ENCODE measurements around the gene SLC49A3.
A peak's percentile ranks its signal among the peaks of the same experiment; 100 is the strongest.
"Not testable (repeated sequence)": the region's sequence is repeated elsewhere in the genome, so short reads cannot be mapped to it uniquely, and the experiment has no call there.

SLC49A3 gene

DNA sequence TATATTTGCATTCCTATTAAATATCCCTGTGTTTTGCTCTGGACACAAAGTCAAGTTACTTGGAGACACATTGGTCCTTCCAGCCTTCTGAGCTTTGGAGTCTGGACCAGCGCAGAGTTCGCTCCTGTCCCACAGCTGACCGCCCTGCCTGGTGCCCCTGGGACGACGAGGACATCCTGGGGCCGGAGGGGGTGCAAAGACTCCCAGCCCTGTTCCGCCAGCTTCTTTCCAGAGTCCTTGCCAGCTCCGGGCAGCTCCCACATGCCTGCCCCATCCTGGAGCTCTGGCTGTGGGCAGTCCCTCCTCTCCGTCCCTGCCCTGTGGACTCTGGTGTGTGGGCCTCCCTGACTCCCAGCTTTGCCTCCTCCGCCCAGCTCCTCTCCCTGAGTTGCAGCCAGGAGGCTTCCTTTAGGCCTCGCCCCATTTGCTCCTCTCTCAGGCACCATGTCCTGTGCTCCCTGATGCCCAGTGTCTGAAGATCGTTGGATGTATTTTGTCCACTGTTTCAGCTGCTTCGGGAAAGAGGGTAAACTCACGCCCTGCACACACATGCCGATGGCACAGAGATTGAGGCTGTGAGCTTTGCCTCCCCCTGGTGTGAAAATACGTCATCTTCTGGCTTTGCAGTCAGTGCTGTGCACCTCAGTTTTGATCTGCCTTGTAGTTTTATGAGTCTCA, 11.8 kb upstream of the SLC49A3 start:
- DNase-seq, result no peak

DNA sequence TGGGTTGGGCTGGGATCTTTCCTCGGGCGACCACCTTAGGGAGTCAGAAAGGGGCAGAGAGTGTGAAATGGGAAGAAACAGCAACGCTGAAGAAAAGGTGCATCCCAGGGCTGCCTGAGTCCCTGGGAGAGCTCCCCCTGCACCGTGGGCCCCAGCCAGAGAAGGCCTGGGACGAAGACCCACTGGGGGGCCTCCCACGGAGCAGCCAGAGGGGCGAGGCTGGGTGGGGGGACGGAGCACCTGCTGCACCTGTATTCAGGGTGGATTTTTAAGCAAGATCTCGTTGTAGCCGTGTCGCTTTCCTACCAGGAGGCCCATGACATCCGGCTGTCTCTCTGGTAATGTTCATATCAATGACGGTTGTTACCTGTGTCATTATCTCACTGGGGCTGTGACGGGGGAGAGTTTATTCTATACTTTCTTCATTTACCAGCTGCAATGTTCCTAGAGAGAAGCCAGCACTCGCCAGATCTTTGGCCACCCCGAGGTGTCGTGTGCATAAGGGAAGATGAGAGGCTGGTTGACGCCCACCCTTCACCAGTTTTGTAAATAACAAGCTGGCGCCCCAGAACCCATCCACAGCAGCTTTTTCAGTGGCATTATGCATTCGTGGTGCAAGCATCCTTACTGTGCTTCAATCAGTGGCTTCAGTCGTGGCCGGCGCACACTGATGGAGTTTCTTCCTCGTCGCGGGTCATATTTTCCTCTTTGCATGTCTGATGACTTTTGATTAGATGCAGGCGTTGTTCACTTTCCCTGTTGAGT, 11.0 kb upstream of the SLC49A3 start:
- DNase-seq, result no peak

DNA sequence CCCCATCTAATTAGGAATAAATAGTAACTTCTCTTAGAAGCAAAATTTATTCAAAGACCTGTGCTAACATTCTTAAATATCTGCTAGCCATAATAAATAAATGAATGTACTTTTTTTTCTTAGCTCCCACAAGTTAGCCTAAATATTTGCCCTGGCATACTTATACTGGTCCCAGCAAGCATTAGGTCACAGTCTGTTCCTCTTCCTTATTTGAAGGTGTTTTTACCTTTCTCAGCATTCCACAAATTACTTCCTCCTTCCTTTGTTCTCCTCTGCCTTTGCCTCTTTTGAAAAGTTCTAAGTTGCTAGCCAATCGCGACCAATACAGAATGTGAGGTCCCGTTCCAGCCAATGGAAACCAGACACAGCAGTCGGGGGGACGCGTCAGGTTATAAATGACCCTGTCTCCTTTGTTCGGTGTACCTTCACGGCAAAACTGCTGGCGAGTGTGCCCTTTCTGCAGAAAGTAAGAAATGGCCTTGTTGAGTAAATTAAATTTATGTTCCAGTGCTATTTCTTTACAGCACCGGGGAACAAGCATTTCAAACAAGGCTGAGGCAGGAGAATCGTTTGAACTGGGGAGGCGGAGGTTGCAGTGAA, 5.5 kb upstream of the SLC49A3 start:
- DNase-seq, result not testable (repeated sequence)

DNA sequence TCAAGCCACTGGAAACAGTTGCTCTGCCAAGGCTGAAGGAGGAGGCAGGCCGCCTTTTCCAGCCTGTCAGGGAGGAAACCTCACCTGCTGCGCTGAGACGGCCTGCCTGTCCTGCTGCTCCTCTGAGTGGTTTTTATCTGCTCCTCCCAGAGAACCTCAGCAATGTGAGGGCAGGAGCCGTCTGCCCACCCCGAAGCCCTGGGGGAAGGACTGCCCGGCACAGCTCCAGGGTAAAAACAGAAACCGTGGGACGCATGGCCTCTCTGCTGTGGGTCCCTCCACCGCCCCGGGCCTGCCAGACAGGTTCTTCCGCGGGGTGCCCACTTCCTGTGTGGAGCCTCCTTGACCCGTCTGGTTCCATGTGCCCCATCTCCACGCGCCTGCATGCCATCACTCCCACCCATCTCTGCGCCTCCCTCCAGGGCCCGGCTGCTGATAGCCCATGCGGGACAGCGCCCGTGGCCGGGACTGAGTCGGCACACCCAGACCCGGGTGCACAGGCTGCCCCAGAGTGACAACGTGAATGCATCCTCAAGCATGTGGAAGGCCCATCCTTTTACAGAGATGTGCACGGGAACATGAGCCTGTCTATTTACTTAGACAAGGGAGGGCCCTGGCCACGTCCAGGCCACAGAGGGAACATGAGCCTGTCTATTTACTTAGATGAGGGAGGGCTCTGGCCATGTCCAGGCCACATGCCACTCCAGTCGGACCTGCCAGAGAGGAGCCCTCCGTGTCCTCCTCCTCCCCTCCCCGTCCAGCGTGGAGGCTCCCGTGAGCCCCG, 4.0 kb upstream of the SLC49A3 start:
- DNase-seq, result no peak

DNA sequence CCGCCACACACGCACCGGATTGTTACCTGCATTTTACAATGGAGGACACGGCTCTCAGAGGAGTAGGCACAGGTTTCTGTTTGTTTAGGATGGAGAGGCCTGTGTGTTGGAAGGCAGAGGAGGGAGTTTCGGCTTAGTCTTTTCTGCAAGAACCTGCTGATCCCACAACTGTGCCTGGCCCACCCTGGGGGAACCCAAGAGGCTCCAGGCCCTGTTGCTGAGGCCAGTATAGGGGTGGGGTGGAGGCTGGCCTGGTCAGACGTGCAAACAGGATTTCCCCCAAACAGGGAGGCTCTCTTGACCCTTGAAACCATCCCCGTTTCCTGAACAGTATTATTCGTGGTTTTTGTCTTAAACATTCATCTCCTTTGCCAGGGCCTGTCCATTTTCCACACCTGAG, 772 bp upstream of the SLC49A3 start:
- no peak for DNase-seq

DNA sequence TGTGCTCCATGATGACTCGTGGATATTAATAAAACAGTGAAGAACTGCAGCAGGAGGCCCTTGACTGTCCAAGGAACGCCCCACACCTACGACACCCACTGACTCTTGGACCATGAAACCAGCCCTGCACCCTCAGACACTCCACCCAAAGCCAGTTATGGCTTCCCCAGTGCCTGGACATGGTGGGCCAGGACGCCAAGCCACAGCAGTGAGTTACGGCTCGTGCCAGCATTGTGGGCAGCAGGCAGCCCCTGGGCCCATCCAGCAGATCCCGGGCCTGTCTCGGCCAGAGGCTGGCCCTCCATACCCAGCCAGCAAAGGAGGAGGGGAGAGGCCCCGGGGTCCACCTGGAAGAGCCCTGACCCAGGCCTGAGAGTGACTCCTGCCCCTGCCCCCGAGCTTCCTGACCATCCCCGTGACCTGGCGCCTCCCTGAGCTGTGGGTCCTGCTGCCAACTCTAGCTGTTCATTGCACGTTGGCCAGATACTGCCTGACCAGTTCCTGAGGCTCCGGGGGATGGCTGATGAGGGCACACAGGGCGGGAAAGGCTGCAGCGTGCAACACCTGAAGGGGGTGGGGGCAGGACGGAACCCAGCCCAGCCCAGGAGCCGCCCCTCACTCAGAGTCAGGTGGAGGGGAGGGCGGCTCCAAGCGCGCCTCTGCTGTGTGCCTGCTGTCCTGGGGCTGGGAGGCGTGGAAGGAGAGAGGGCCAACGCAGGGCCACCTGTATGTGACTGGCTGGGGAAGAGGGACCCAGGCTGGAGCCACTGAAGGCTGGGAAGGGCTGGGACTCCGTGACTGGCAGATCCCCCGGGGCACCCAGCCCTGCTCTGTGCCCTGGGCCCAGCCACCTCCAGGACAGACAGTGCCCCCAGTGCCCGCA, 739 bp downstream of the SLC49A3 start:
- DNase-seq, result no peak

DNA sequence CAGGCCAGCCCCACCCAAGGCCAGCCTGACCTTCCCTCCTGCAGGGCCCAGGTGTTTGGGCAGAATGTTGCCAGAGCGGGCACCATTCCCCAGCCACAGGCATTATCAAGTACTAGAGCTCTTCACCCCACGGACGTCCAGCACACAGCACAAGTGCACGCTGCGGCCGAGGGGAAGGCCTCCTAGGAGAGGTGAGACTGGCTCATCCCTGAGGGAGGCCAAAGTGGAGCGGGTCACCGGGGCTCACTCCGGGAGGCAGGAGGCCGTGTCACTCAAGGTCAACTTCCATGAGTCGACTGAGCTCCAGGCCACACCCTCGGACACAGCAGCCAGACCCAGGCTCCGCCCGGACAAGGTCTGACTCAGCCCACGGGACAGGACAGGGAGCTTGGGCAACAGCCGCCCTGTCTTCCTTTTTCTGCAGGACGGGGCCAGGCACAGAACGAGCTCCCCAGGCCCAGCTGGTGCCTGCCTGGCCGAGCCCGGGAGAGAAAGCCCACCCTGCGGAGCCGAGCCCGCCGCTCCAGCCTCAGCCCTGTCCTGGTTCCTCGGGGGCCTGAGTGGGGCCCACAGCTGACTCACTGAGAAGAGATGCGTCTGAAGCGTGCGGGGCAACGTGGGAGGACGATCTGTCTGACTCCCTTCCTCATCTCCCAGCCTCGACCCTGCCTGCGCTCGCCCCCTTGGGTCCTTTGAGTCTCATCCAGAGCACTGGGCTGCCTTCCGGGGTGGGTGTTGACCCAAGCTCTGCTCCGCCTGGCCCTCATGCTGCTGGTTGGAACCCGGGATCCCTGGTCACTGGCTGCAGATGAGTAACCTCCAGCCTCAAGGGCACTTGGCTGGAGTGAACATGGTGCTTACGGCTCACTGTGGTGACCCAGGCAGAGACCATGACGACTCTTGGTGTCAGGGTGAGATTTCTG, 1.6 kb downstream of the SLC49A3 start:
- no peak for DNase-seq

DNA sequence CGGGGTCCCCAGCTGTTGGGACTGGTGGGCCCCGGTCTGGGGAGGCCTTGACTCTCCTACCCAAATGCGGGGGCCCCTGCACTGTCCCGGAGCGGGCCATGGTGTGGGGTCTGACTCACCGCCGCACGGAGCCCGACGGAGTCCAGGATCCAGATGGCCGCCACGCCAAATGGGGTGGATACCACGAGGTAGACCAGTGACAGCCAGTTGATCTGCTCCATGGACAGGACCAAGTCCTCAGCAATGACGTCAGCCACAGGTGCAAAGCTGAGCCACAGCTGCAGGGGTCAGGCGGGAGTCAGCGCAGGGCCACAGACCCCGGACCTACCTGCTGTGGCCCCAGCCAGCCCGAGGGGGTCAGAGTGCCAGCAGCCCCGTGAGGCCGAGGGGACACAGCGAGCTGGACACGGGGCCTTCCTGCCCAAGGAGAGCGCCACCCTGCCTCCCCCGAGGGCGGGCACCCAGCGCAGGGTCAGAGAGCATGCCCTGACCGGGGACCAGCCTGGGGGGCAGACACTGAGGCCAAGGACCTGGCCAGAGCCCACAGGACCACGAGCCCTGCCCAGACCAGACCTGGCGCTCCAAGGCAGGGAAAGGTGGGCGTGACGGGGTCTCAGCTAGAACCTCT, 2.4 kb downstream of the SLC49A3 start:
- no peak for DNase-seq

DNA sequence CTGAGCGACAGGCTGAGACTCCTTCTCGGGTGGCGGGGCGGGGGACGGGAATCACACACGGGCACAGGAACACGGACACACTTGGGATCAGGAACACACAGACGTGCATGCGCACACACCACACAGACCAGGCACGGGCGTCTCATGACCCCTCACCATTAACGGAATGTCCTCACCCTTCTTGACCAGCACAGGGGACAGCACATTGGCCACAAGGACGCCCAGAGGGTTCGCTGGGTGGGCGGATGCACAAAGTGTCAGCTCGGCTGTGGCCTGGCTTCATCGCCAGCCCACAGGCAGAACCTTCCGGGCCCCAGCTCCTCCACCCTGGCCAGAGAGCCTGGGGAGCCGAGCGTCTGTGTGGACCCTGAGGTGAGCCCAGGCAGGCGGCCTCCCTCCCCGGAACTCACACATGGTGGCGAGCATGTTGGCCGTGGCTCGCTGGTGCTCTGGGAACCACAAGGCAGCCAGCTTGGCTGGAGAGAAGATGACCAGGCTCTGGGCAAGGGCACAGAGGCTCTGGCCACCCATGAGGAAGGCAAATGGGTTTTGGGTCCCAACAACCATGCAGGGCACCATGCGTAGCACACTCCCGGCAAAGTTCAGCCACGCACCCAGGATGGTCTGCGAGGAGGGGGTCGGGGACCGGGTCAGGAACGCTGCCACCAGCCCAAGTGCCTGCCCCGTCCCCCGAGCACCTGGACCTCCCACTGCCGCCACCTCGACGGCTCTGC, 3.1 kb downstream of the SLC49A3 start:
- no peak for DNase-seq

DNA sequence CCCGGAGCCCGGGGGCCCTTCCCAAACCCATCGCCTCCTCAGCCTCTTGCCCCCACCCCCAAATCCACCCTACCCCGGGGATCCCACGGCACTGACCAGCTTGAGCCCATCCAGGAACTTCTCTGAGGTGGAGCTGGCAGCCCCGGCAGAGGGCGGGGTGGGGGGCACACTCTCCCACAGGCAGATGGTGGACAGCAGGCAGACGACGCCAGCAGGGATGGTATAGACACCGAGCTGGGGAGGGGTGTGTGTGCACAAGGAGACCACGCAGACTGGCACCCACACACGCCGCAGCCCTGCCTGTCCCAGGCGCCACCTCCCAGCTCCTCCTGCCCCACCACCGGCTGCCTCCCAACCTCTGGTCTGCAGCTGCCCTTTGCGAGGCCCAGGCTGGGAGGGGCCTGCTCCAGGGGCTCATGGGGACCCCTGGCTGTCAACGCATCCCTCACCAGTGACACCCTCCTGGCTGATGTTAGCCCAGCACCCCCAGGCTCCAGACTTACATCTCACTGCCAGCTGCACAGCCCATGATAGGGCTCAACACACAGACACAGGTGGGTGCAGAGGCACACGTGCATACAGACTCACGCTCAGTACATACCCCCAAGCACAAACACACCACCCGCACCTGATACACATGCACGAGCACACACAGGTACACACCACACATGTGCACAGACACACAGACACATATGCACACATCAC, 4.2 kb downstream of the SLC49A3 start:
- peak; percentile 40 for DNase-seq

DNA sequence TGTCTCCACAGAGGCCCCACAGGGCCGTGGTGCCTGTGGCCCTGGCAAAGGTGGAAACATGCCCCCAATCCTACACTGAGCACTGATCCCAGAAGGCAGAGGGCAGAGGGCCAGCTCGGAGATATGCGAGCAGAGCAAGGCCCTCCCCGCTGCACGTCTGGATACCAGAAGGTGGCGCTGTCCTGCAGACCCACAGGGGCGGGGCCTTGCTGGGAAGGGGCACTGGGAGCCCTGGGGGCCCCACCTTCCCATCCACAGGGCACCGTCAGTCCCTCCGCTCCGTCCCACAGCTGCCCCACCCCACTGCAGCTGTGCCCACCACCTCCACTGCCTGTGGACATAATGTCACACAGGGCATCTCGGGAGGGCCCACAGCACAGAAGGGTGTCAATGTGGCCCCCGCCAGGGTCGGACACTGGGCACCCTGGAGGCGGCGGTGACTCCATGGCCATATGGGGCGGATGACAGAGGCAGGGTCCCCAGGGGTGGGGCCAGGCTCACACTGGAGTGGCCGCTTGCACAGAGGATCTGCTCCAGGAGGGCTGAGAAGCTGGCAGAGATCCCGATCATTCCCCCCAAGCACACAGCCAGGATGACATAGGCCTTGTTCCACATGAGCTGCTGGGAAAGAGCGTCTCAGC, 4.8 kb downstream of the SLC49A3 start:
- peak; percentile 44 for DNase-seq

DNA sequence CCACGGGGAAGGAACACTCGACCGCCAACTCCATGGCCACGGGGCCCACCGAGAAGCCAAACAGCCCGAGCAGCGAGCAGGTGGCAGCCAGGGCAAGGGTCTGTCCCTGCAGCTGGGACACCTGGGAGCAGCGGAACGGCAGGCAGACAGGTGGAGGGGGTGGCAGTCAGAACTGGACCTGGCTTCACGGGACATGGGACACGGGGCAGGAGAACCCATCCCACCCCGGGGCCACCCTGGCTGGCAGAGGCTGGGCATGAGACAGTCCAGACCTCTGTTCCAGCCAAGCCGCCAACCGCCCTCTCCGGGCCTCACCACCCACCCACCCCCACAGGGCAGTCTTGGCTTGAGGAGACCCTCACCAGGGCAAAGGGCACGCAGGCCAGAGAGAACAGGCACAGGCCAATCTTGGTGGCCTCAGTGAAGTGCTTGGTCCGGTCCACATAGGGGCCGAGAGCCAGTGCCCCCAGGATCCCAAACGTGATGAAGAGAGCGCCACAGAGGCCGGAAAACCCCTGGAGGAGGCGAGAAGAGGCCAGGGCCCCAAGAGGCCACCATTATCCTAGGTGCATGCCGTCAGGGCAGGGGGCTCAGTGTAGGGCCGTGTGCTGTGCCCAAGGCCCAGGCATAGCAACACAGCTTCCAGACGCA, 5.6 kb downstream of the SLC49A3 start:
- DNase-seq, result no peak

DNA sequence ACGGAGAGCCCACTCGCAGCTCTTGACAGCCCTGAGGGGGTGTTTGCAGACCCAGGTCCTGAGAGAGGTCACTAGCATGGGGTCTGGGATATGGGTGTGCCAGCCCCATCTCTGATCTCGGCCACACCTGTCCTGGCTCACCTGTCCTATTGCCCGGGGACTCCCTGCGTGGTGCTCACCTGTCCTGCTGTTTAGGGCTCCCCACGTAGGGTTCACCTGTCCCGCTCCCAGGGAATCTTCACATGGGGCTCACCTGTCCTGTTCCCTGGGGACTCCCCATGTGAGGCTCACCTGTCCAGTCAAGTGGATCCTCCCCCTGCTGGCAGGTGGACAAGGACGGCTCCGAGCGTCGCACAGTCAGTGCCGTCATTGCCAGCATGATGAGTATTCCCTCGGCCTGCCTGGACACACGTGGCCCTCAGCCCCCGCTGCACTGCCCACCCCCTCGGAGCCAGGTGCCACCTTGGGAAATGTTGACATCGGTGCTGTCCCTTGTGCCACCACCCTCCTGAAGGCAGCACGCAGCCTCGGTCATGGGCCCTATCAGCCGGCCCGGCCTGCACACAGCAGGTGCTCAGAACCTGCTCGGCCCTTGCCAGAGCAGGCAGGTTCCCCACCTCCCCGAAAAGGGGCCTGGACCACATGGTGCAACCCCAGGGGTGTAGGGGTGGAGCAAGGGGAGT, 6.3 kb downstream of the SLC49A3 start:
- DNase-seq, result no peak

DNA sequence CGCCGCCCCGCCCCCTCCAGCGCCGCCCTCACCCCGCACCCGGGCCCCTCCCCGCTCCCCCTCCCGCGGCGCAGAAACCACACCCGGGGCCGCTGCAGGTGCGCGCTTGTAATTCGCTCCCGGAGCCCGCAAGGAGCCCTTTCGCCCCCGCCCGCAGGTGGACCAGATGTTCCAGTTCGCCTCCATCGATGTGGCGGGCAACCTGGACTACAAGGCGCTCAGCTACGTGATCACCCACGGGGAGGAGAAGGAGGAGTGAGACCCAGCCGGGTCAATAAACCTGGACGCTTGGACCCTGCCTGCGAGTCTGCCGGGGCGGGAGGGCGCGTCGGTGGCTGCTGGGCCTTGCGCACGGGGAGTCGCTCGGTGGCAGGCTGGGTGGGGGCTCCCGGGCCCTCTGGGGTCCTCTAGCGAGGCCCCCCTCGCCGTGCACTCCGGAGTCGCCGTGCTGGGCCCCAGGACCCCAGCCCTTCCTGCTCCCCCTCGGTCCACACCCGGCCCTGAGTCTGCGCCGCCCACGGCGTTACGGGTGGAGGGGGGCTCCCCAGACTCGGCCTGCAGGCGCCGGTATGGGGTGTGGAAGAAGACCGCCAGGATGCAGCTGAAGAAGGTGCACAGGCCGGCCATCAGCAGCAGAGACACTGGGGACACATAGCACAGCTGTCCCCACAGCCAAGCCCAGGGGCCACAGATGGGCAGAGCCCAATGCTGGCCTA, 7.1 kb downstream of the SLC49A3 start:
- no peak for DNase-seq

DNA sequence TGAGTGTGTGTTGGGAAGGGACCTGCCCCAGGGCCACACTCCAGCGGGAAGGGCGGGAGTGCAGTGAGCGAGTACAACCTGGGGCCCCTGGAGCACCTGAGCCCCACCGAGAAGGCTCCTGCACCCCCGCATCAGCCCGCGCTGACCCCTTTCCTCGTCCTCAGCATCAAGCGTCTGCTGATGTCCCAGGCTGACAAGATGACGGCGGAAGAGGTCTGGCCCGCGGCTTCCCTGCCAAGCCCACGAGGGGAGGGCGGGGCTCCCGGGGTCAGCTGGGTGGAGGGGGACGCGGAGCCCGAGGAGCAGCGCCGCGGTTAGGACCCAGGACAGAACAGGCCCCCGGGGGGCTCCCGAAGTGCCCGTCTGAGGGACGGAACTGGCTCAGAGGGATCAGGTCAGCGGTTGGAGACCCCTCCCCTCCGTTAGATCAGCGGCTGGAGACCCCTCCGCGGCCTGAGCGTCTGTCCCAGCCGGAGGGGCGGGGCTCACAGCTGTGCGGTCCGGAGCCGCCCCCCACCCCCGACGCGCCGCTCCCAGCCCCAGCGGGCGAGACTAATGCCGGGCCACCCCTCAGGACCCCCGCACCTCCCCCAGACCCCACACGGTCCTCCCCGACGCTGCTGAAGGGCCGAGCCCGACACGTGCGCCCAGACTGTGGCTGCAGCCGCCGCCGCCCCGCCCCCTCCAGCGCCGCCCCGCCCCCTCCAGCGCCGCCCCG, 7.9 kb downstream of the SLC49A3 start:
- no peak for DNase-seq

DNA sequence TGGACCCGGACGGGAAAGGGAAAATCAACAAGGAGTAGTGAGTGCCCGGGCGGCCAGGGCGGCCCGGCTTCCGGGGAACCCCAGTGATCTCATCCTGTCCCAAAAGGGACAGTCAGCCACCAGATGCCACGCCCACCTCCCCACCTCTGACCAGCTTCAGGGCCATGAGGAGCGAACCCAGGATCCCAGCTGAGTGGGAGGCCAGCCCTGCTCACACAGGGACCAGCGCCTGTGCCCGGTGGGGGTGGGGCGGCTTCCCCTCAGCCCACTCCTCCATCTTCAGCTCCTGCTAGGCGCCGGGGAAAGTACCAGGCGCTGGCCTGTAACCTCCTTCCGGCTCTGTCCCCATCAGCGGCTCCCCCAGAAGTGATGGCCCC, 8.4 kb downstream of the SLC49A3 start:
- DNase-seq, result no peak
